Neural crest cell (in vitro differentiated cells): Measurements from ENCODE around the gene ZNF45. TPM values are rescaled to one million over a fixed set of nuclear protein-coding genes. Genes with fewer than 3 reads are reported as not detected.

Experiments used
- DNase-seq: peaks from one replicate; pipeline ENCODE4 v3.0.0; 2021; ENCODE audit warnings: low read depth, mixed read lengths, low spot score
- H3K27ac Mint-ChIP-seq: one replicate; pipeline ENCODE4 v1.8.0; 2021; ENCODE audit warnings: mild to moderate bottlenecking, mixed read lengths; ENCODE audit not compliant: unreplicated experiment
- H3K27me3 Mint-ChIP-seq: 2 replicates; pipeline ENCODE4 v1.8.0; 2021; ENCODE audit warnings: low read depth, mild to moderate bottlenecking, mixed read lengths
- H3K36me3 Mint-ChIP-seq: 2 replicates; pipeline ENCODE4 v1.8.0; 2021; ENCODE audit warnings: low read depth, mild to moderate bottlenecking, mixed read lengths
- H3K4me1 Mint-ChIP-seq: 2 replicates; pipeline ENCODE4 v1.8.0; 2021; ENCODE audit warnings: mixed read lengths
- H3K4me3 Mint-ChIP-seq: one replicate; pipeline ENCODE4 v1.8.0; 2021; ENCODE audit warnings: mild to moderate bottlenecking, mixed read lengths
- H3K9me3 Mint-ChIP-seq: 2 replicates; pipeline ENCODE4 v1.8.0; 2021; ENCODE audit warnings: mixed read lengths
- CTCF ChIP-seq: fragments of 200-600 bp; sonication (generic); conservative IDR thresholded peaks from 2 replicates; pipeline ENCODE4 v1.5.0; 2021; ENCODE audit warnings: antibody characterized with exemption, mild to moderate bottlenecking
- total RNA-seq: library from RNA; stranded (reverse); gene quantifications from 2 replicates; pipeline ENCODE4 v1.2.1, GENCODE V29; 2021

Gene ZNF45
- total RNA-seq, 1 donor from 2014 or later: 21.6 TPM

- no peak for DNase-seq
- H3K36me3 Mint-ChIP-seq: peaks cover 74% of the 10 kb centered on the region
- no peaks in the 10 kb centered on the region for H3K4me1 Mint-ChIP-seq
- H3K27ac Mint-ChIP-seq: no peak overlapping the region
- H3K27me3 Mint-ChIP-seq: no peaks in the 10 kb centered on the region
- peaks cover 52% of the 10 kb centered on the region for H3K9me3 Mint-ChIP-seq
- no peak overlapping the region for H3K4me3 Mint-ChIP-seq
- no peak for TF ChIP-seq CTCF
These were observed 26.4 kb downstream of the ZNF45 start for GRCh38 chr19:43908659-43909058.

- Mint-ChIP-seq H3K27ac (no peak overlapping the region), H3K27me3 (no peaks in the 10 kb centered on the region), H3K4me1 (peaks cover 7% of the 10 kb centered on the region), H3K9me3 (peaks cover 53% of the 10 kb centered on the region), H3K4me3 (no peak overlapping the region), H3K36me3 (peaks cover 64% of the 10 kb centered on the region)
- DNase-seq: no peak
- no peak for TF ChIP-seq CTCF
These were observed 28.3 kb downstream of the ZNF45 start for GRCh38 chr19:43906774-43907173.

- DNase-seq: no peak
- H3K9me3 Mint-ChIP-seq: peaks cover 54% of the 10 kb centered on the region
- H3K27ac Mint-ChIP-seq: no peak overlapping the region
- H3K27me3 Mint-ChIP-seq: no peaks in the 10 kb centered on the region
- TF ChIP-seq CTCF: no peak
- H3K4me3 Mint-ChIP-seq: no peak overlapping the region
- H3K36me3 Mint-ChIP-seq: peaks cover 64% of the 10 kb centered on the region
- peaks cover 16% of the 10 kb centered on the region for H3K4me1 Mint-ChIP-seq
These were observed 29.2 kb downstream of the ZNF45 start for GRCh38 chr19:43905897-43906296.

- Mint-ChIP-seq H3K27ac (no peak overlapping the region), H3K9me3 (peaks cover 39% of the 10 kb centered on the region), H3K27me3 (no peaks in the 10 kb centered on the region), H3K4me1 (peaks cover 23% of the 10 kb centered on the region), H3K36me3 (peaks cover 50% of the 10 kb centered on the region), H3K4me3 (peak overlapping the region; percentile 98)
- no peak for DNase-seq
- no peak for TF ChIP-seq CTCF
These were observed 32.7 kb downstream of the ZNF45 start for GRCh38 chr19:43902399-43902798.

GRCh38 chr19:43901395-43902390 lies 33.4 kb downstream of the ZNF45 start:
- peak; percentile 69 for DNase-seq
- peaks cover 23% of the 10 kb centered on the region for H3K4me1 Mint-ChIP-seq
- H3K9me3 Mint-ChIP-seq: peaks cover 33% of the 10 kb centered on the region
- H3K36me3 Mint-ChIP-seq: peaks cover 44% of the 10 kb centered on the region
- no peak for TF ChIP-seq CTCF
- H3K27me3 Mint-ChIP-seq: no peaks in the 10 kb centered on the region
- peak overlapping the region; percentile 81 for H3K27ac Mint-ChIP-seq
- peak overlapping the region; percentile 98 for H3K4me3 Mint-ChIP-seq
